HG02840 (cell line): ENCODE measurements around the gene TSPAN3.

ENCODE experiments used
- ATAC-seq: cut with Tn5 transposase; IDR thresholded peaks from one replicate; pipeline ENCODE4 v1.9.1; 2021; ENCODE audit warnings: mild to moderate bottlenecking, moderate library complexity, moderate number of reproducible peaks; ENCODE audit not compliant: unreplicated experiment, low FRiP score

The TSPAN3 gene

DNA sequence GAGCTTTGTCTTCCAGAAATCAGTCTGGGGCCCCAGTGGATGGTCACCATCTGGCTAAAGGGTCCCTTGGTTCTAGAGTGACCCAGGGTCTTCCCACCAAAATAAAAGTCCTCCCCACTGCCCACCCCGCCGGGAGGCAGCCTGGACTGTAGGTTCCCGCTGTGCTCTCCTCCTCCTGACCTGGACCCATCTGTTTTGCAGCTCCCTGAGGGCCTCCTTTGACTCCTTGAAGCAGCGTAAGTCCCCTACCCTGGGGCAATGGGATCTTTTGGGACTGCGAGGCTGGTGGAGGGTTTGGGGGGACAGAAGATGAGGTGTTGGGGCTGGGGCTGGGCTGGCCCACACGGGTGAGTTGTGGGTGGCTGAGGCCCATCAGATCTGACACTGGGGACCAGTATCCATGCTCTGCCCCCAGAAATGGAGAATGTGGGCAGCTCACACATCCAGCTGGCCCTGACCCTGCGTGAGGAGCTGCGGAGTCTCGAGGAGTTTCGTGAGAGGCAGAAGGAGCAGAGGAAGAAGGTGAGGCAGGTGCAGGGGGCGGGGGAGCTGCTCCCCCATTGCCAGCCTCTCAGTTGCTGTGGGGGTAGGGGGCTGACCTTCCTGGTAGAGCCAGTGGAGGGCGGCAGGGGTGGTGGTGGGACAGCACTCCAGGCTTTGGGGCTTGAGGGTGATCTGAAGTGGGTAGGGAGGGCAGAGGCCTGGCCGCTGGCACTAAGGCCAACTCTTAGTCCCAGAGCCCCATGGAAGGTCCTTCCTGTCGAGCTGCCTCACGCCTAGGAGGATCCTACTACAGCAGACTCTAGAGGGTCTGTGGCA, 45.6 kb downstream of the TSPAN3 start:
- no peak for ATAC-seq

DNA sequence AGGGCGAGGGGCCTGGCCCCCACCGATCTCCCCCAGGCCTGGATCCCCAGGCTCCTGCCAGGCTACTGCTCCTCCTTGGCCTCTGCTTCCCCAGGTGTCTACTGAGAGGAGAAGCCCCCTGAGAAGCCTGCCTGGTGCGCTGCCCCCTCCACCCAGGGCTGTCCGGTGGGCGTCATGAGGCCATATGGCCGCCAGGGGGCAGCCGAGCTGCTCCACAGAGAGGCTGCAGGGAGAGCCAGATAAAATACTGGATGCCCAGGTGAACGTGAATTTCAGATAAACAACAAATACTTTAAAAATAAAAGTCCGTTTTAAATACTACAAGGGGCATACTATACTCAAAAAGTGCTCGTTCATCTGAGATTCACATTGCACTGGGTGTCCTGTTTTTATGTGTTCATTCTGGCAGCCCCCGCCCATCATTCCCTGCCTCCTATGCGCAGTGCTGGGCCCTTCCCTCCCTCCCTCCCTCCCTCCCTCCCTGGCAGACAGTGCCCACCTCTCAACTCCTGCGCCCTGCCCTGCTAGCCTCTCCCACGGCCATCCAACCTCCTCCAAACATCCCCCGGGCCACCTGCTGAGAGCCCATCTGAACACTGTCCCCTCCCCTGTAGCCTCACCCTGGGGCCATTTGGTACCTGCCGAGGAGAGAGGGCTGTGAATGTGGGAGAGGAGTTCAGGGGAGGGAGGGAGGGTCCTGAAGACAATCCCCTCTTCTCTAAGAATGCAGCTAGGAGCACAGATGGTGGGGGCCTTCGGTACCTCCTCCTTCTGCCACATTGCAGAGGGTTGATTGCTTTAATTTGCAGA, 46.4 kb downstream of the TSPAN3 start:
- no peak for ATAC-seq

GRCh38 chr15:77023576-77024272, 47.2 kb downstream of the TSPAN3 start:
- no peak for ATAC-seq

- ATAC-seq: no peak
Observed at GRCh38 chr15:77022646-77023575, 48.0 kb downstream of the TSPAN3 start.

DNA sequence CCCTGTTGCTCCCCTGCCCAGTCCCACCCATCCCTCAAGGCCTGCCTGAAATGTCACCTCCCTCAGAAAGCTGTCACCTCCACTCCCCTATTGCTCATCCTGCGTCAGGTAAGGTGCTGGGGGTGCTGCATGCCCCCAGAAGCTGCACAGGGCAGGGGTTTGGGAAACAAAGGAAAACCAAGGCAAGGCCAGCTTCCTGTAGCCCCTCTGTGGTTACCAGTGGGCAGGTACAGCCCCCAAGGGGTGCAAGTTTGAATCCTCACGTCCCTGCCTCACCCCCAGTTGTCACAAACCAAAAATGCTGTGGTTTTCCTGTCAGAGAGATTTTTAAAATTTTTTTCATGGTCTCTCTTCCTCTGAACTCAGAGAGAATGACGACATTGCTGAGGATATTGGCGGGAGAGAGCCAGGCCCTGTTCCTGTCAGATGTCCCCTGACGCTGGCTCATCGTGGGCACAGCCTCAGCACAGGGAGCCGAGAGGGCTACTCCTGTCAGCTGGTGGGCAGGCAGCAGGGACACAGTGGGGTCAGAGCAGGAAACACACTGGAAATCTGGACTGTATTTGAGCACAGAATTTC, 49.0 kb downstream of the TSPAN3 start:
- ATAC-seq: no peak

GRCh38 chr15:77021088-77021481, 49.8 kb downstream of the TSPAN3 start:
- ATAC-seq: no peak

DNA sequence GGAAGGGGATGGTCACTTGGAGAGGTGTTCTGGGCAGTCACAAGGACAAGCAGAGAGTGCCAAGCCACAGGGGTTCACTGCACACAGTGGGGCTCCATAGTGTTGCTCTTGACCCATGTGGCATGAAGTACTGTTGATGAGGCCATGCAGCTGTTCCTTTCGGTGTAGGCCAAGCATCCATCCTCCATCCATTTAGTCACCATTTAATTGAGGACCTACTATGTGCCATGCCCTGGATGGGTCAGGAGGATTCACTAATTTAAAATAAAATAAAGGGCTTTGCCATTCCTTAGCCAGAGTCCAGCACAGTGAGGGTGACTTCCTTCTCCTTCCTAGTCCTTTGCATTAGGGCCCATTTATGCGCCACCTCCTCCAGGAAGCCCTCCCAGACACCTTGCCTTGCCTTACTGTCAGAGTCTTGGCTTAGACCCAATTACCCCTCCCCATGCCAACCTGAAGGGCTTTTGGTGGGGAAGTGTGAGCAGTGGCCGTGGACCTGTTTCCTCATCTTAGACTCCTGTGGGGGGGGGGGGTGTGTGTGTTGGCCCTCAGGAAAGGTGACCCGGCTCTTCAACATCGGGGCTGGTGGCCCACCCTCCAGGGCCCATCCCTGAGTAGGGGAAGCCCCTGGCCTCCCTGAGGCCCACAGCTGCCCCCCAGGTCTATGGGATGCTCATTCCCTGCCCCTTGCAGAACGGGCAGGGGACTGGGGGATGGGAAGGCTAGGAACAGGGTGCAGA, 50.4 kb downstream of the TSPAN3 start:
- no peak for ATAC-seq

DNA sequence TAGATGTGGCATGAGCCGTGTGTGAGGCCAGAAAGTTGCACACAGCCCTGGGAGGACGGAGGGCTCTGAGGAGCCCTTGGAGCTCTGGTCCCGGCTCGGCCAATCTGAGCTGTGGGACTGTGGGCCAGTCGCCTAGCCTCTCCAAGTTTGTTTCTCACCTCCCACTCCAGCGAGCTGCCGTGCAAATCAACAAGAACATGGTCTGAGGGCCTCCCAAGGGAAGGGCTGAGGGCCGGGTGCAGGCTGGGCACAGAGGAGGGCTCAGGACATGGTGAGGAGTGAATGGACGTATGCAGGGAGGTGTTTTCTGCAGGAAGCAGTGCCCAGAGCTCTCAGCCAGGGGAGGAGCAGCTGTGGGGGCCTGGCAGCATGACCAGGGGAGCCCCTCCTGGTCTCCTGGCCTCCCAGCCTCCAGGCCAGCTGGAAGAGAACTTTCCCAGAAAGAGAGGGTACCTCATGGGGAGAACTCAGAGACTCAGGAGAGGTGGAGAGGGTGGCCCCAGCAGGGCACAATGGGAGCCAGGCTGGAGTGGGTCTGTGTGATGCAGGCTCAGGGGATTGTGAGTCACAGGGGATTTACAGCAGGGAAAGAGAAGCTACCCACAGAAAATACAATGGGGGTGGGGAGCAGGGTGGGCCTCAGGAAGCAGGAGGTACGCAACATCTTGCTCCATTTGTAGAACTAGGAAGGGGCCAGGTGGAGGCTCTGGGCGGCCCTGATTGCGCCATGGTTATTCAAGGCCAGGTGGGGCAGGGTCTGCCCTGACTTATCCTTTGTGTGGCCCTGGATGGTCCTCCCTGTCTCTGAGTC, 51.2 kb downstream of the TSPAN3 start:
- ATAC-seq: no peak

- ATAC-seq: no peak
Observed at GRCh38 chr15:77018796-77019505, 52.0 kb downstream of the TSPAN3 start.

GRCh38 chr15:77017761-77018720, 52.9 kb downstream of the TSPAN3 start:
- no peak for ATAC-seq

DNA sequence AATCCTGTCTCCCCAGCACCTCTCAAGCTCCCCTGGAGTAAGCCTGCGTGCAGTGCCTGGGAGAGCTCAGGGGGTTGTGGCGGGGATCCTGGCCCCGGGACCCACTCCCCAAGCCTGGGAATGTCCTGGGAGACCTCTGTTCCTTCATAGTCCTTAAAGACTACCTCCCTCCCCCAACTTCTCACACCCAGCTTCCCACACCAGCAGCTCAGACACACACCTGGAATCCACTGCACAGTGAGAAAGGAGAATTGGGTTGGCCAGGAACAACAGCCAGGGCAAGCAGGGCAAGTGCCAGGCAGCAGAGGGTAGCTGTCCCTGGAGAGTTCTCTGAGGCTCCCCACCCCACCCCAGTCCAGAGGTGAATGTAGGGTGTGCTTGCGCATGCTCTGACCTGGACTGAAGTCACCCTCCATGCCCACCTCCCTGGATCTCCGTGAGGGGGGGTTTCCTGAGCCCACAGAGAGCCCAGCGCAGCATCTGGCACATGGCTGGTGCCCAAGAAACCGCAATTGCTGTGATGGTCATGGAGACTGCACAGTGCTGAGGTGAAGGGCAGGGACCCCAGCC, 53.7 kb downstream of the TSPAN3 start:
- no peak for ATAC-seq

GRCh38 chr15:77016321-77016695, 54.6 kb downstream of the TSPAN3 start:
- ATAC-seq: no peak

- no peak for ATAC-seq
Observed at GRCh38 chr15:77015646-77016320, 55.1 kb downstream of the TSPAN3 start.

GRCh38 chr15:77014132-77015081, 56.5 kb downstream of the TSPAN3 start:
- no peak for ATAC-seq

- no peak for ATAC-seq
Observed at GRCh38 chr15:77013776-77014131, 57.2 kb downstream of the TSPAN3 start.
